ENCODE results near the gene NFIA. TPM values are rescaled to one million over a fixed set of nuclear protein-coding genes. Genes with fewer than 3 reads are reported as not detected.

NFIA gene
- total RNA-seq, 1 experiment from 2014 or later, result 0.35 TPM

DNA sequence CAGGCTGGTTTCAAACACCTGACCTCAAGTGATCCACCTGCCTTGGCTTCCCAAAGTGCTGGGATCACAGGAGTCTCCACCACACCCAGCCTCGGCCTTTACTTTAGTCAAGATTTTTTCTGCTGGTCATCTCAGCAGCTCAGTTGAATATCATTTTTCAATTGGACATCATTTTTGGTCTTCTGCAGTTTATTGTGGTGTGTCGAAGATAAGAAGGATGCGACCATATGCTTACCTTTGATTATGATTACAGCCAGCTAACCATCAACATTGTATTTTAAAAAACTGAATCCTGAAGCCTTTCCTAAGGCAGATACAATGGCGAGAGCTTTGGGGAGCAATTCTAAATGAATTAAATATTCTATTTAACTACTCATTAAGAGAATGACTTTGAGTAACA, 12.3 kb upstream of the NFIA start:
- TF ChIP-seq, protein P1, sequence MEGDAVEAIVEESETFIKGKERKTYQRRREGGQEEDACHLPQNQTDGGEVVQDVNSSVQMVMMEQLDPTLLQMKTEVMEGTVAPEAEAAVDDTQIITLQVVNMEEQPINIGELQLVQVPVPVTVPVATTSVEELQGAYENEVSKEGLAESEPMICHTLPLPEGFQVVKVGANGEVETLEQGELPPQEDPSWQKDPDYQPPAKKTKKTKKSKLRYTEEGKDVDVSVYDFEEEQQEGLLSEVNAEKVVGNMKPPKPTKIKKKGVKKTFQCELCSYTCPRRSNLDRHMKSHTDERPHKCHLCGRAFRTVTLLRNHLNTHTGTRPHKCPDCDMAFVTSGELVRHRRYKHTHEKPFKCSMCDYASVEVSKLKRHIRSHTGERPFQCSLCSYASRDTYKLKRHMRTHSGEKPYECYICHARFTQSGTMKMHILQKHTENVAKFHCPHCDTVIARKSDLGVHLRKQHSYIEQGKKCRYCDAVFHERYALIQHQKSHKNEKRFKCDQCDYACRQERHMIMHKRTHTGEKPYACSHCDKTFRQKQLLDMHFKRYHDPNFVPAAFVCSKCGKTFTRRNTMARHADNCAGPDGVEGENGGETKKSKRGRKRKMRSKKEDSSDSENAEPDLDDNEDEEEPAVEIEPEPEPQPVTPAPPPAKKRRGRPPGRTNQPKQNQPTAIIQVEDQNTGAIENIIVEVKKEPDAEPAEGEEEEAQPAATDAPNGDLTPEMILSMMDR (conservative IDR thresholded peaks at IDR 0.05), result no peak
- Histone ChIP-seq H2BK120ac (ENCODE audit: low read depth, low read length, poor library complexity, severe bottlenecking) (no peak overlapping the region), H3K79me2 (ENCODE audit: insufficient read depth, low read length) (no peaks in the 10 kb centered on the region; the same call in 1 of the 2 replicates), H3K27ac (ENCODE audit: insufficient read length, low read depth, low read length) (no peak overlapping the region), H4K91ac (ENCODE audit: insufficient read length, low read depth, low read length) (no peak overlapping the region), H3K23ac (ENCODE audit: insufficient read length, low read depth, low read length) (no peak overlapping the region), H4K8ac (replicated peaks; ENCODE audit: insufficient read length, low read depth, low read length) (no peak overlapping the region), H3K9ac (ENCODE audit: extremely low read depth, insufficient read length, low read length) (no peak overlapping the region), H3K18ac (ENCODE audit: insufficient read length, low read depth, low read length) (no peak overlapping the region), H3K4me2 (ENCODE audit: insufficient read depth, insufficient read length, low read length) (no peak overlapping the region), H3T11ph (ENCODE audit: low read length) (no peak overlapping the region), H2BK5ac (ENCODE audit: insufficient read length, low read length) (no peak overlapping the region), H3K27me3 (ENCODE audit: insufficient read depth, low read length) (no peaks in the 10 kb centered on the region), H3K9me3 (ENCODE audit: control insufficient read depth, low read depth, low read length) (no peaks in the 10 kb centered on the region), H3K56ac (ENCODE audit: insufficient read length, low read depth, low read length) (no peak overlapping the region), H4K20me1 (ENCODE audit: control insufficient read depth, insufficient read depth, insufficient read length) (no peaks in the 10 kb centered on the region), H4K5ac (ENCODE audit: insufficient read length, low read depth, low read length) (no peak overlapping the region), H3K14ac (ENCODE audit: insufficient read depth, low read length) (no peak overlapping the region), H2BK12ac (ENCODE audit: insufficient read length, low read depth, low read length) (no peak overlapping the region), H2AK5ac (ENCODE audit: insufficient read length, low read length) (no peak overlapping the region), H2BK20ac (ENCODE audit: low read depth, low read length, poor library complexity, severe bottlenecking) (no peak overlapping the region), H2BK15ac (ENCODE audit: low read depth, low read length) (no peak overlapping the region), H3K79me1 (ENCODE audit: insufficient read depth, low read depth, low read length, poor library complexity, severe bottlenecking) (no peaks in the 10 kb centered on the region), H3K4me1 (ENCODE audit: insufficient read depth, low read length) (no peaks in the 10 kb centered on the region), H2AFZ (ENCODE audit: low read length) (no peak overlapping the region), H3K23me2 (ENCODE audit: insufficient read length, low read depth, low read length, poor library complexity, severe bottlenecking) (no peaks in the 10 kb centered on the region), H3K4ac (ENCODE audit: low read depth, low read length) (no peak overlapping the region)
- Mint-ChIP-seq H3K4me1 (peaks cover 10 to 11% of the 10 kb centered on the region in 2 experiments), H3K9me3 (no peaks in the 10 kb centered on the region; a peak in 1 of 5 replicates), H3K27me3 (ENCODE audit: low read depth) (peaks cover 57% of the 10 kb centered on the region), H3K36me3 (ENCODE audit: insufficient read depth in 1 of 3, low read depth in 3 of 3) (no peaks in the 10 kb centered on the region), H3K4me3 (no peak overlapping the region), H3K27ac (no peak overlapping the region)
- no peak for DNase-seq
- WGBS (ENCODE audit: extremely low coverage, insufficient read length, low lambda C conversion rate), result no CpG with 5 or more reads among the region's 4 CpGs

Data from H9 (cell line).